IPS-18a (cell line): Measurements from ENCODE around the gene B3GNT9.

Experiments used
- H3K27ac ChIP-seq: one replicate; pipeline ENCODE4 v1.5.1; 2013; ENCODE audit warnings: low read length
- H3K27me3 ChIP-seq: one replicate; pipeline ENCODE4 v1.6.1; 2013; ENCODE audit warnings: mild to moderate bottlenecking, low read length; ENCODE audit not compliant: control insufficient read depth, insufficient read depth
- H3K36me3 ChIP-seq: one replicate; pipeline ENCODE4 v1.6.1; 2013; ENCODE audit warnings: low read depth, low read length; ENCODE audit not compliant: control insufficient read depth
- H3K4me1 ChIP-seq: one replicate; pipeline ENCODE4 v1.6.1; 2013; ENCODE audit warnings: low read depth, low read length; ENCODE audit not compliant: control insufficient read depth
- H3K4me3 ChIP-seq: one replicate; pipeline ENCODE4 v1.5.1; 2013; ENCODE audit warnings: low read length
- H3K9ac ChIP-seq: one replicate; pipeline ENCODE4 v1.6.1; 2013; ENCODE audit warnings: mild to moderate bottlenecking, low read length, moderate library complexity
- H3K9me3 ChIP-seq: one replicate; pipeline ENCODE4 v1.6.1; 2013; ENCODE audit warnings: low read depth, low read length; ENCODE audit not compliant: control insufficient read depth

B3GNT9 gene

GRCh38 chr16:67115639-67116038, 35.2 kb downstream of the B3GNT9 start:
- H3K27ac ChIP-seq: no peak overlapping the region
- no peaks in the 10 kb centered on the region for H3K9me3 ChIP-seq
- no peak overlapping the region for H3K4me3 ChIP-seq
- H3K36me3 ChIP-seq: peaks cover 1% of the 10 kb centered on the region
- no peak overlapping the region for H3K9ac ChIP-seq
- H3K27me3 ChIP-seq: no peaks in the 10 kb centered on the region
- H3K4me1 ChIP-seq: no peaks in the 10 kb centered on the region

DNA sequence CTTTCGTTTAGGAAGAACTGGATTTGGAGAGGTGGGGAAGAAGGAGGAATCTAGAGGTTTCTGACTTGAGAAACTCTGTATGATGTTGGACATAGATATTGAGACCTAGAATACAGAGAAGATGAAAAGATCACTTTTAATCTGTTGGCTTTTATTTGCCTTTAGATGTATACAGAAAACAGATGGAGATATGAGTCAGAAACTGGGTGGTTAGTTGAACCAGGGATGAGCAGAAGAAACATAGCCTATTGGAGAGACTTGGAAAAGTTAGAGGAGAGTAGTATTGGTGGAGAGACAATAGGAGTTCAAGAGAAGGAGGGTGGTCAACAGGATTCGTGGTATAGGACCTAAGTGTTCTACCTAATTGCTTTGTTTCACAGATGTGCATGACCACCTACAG, 36.0 kb downstream of the B3GNT9 start:
- H3K27ac ChIP-seq: no peak overlapping the region
- no peaks in the 10 kb centered on the region for H3K4me1 ChIP-seq
- no peaks in the 10 kb centered on the region for H3K27me3 ChIP-seq
- no peak overlapping the region for H3K4me3 ChIP-seq
- H3K9ac ChIP-seq: no peak overlapping the region
- H3K36me3 ChIP-seq: no peaks in the 10 kb centered on the region
- no peaks in the 10 kb centered on the region for H3K9me3 ChIP-seq

DNA sequence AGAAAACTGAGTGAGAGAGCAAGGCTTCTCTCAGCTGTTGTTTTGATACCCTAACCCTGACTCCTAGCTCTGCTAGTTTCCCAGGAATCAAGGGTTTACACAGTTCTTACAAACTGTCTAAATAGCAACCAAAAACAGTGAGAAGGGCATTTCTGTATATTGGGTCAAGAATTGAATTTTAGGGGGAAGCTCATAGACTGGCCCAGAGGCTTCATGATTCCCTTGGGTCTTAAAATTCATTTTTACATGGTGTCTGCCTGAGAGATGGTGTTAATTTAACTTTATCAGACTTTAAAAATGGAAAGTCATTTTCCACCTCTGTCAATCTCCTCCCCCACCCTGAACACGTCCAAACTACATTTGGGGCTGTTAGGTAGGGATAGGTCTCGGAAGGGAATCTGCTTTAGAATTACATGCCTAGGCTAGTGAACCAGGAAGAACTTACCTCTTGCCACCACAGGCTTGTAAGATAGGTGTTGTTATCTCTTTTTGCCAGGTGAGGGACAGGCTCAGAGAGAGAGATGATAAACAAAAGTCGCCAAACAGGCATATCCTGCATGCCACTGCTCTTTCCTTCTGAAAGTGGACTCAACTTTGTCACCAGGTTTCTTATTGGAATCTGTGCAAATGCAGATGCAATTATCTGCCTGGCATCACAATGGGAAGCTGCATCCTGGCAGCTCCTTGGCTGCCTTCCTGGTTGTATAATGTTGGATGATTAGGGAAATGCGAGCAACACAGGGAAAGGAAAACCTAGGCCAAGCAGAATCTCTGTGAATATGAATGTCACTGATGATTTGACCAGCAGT, 38.0 kb downstream of the B3GNT9 start:
- Histone ChIP-seq H3K4me3 (no peak overlapping the region), H3K27ac (no peak overlapping the region), H3K9me3 (no peaks in the 10 kb centered on the region), H3K4me1 (no peaks in the 10 kb centered on the region), H3K27me3 (peaks cover 8% of the 10 kb centered on the region), H3K9ac (no peak overlapping the region), H3K36me3 (no peaks in the 10 kb centered on the region)

DNA sequence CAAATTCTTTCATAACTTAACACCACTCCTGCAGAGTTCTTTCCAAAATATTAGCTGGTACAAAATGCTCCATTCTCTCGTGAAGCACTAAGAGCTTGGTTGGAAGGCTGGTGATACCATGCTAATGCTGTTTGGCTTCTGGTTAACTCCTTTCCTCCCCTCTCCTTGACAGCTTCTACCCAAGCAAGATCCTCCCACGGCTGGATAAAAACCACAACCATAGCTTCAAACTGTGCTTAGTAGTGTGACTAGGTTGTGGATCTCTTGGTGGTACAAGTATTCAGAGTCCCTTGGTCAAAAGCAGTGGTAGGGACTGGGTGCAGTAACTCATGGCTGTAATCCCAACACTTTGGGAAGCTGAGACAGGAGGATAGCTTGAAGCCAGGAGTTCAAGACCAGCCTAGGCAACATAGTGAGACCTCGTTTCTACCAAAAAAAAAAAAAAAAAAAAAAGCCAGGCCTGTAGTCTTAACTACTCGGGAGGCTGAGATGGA, 38.8 kb downstream of the B3GNT9 start:
- Histone ChIP-seq H3K9ac (no peak overlapping the region), H3K4me1 (no peaks in the 10 kb centered on the region), H3K27me3 (peaks cover 8% of the 10 kb centered on the region), H3K27ac (no peak overlapping the region), H3K9me3 (no peaks in the 10 kb centered on the region), H3K4me3 (no peak overlapping the region), H3K36me3 (no peaks in the 10 kb centered on the region)

- H3K27ac ChIP-seq: no peak within 1 kb of the TSS
- peak within 1 kb of the TSS; percentile 98 for H3K4me3 ChIP-seq
- H3K9me3 ChIP-seq: no peaks in the 10 kb centered on the region
Measured at GRCh38 chr16:67109407-67110135, 41.2 kb downstream of the B3GNT9 start, which contains the start of gene PHAF1. Gene PHAF1, plus strand, starts transcription at chr16:67109941. Its CDS starts 235 bp downstream, at chr16:67110176.

GRCh38 chr16:67108931-67109406, 41.8 kb downstream of the B3GNT9 start:
- H3K27ac ChIP-seq: no peak overlapping the region
- H3K36me3 ChIP-seq: no peaks in the 10 kb centered on the region
- H3K9me3 ChIP-seq: no peaks in the 10 kb centered on the region
- peak overlapping the region; percentile 26 for H3K9ac ChIP-seq
- peak overlapping the region; percentile 98 for H3K4me3 ChIP-seq
- no peaks in the 10 kb centered on the region for H3K4me1 ChIP-seq
- peaks cover 8% of the 10 kb centered on the region for H3K27me3 ChIP-seq

More at GRCh38 chr16:67109407-67110135, 41.2 kb downstream of the B3GNT9 start, which contains the start of gene PHAF1:
- Histone ChIP-seq H3K9ac (peak within 1 kb of the TSS; percentile 66), H3K36me3 (no peaks in the 10 kb centered on the region), H3K27me3 (peaks cover 8% of the 10 kb centered on the region), H3K4me1 (no peaks in the 10 kb centered on the region)

- Histone ChIP-seq H3K27me3 (peaks cover 8% of the 10 kb centered on the region), H3K9me3 (no peaks in the 10 kb centered on the region), H3K4me1 (no peaks in the 10 kb centered on the region), H3K27ac (no peak overlapping the region), H3K4me3 (peak overlapping the region; percentile 98), H3K36me3 (no peaks in the 10 kb centered on the region), H3K9ac (no peak overlapping the region)
Measured at GRCh38 chr16:67108489-67108888, 42.3 kb downstream of the B3GNT9 start.

GRCh38 chr16:67105881-67106280, 44.9 kb downstream of the B3GNT9 start:
- Histone ChIP-seq H3K9ac (no peak overlapping the region), H3K36me3 (no peaks in the 10 kb centered on the region), H3K27me3 (peaks cover 8% of the 10 kb centered on the region), H3K9me3 (no peaks in the 10 kb centered on the region), H3K27ac (no peak overlapping the region), H3K4me3 (no peak overlapping the region), H3K4me1 (no peaks in the 10 kb centered on the region)

GRCh38 chr16:67105246-67105645, 45.6 kb downstream of the B3GNT9 start:
- H3K4me3 ChIP-seq: no peak overlapping the region
- no peaks in the 10 kb centered on the region for H3K4me1 ChIP-seq
- H3K9me3 ChIP-seq: no peaks in the 10 kb centered on the region
- no peaks in the 10 kb centered on the region for H3K36me3 ChIP-seq
- peaks cover 8% of the 10 kb centered on the region for H3K27me3 ChIP-seq
- no peak overlapping the region for H3K27ac ChIP-seq
- no peak overlapping the region for H3K9ac ChIP-seq

GRCh38 chr16:67104845-67105244, 46.0 kb downstream of the B3GNT9 start:
- no peaks in the 10 kb centered on the region for H3K9me3 ChIP-seq
- H3K9ac ChIP-seq: no peak overlapping the region

GRCh38 chr16:67104061-67104460, 46.7 kb downstream of the B3GNT9 start:
- Histone ChIP-seq H3K9me3 (no peaks in the 10 kb centered on the region), H3K36me3 (no peaks in the 10 kb centered on the region), H3K9ac (no peak overlapping the region), H3K27me3 (peaks cover 7% of the 10 kb centered on the region), H3K27ac (no peak overlapping the region), H3K4me1 (no peaks in the 10 kb centered on the region), H3K4me3 (no peak overlapping the region)

More at GRCh38 chr16:67104845-67105244, 46.0 kb downstream of the B3GNT9 start:
- Histone ChIP-seq H3K27me3 (peaks cover 8% of the 10 kb centered on the region), H3K36me3 (no peaks in the 10 kb centered on the region), H3K4me1 (no peaks in the 10 kb centered on the region), H3K4me3 (no peak overlapping the region), H3K27ac (no peak overlapping the region)
